Activated CD8-positive, alpha-beta T cell treated with anti-CD3 and anti-CD28 coated beads for 36 hours (primary cell): ENCODE results near the gene EPOP. TPM values are rescaled to one million over a fixed set of nuclear protein-coding genes. Genes with fewer than 3 reads are reported as not detected.

ENCODE experiments used
- ATAC-seq: fragments of 200-7000 bp; cut with Tn5 transposase; one replicate; pipeline ENCODE4 v1.10.0; 2021; ENCODE audit warnings: mild to moderate bottlenecking, moderate library complexity
- CTCF ChIA-PET: fragments of 350-600 bp; sonication (Branson Sonifier 250); formaldehyde crosslinking; loops from one replicate; lab custom pipeline; 2021; ENCODE audit warnings: antibody characterized with exemption; lab: Charles Lee
- POLR2A ChIA-PET: fragments of 350-600 bp; sonication (Branson Sonifier 250); formaldehyde crosslinking; loops from one replicate; lab custom pipeline; 2021; ENCODE audit warnings: antibody characterized with exemption; lab: Charles Lee
- DNase-seq: peaks from one replicate; pipeline ENCODE4 v3.0.0-alpha.2; 2020
- H3K27ac Mint-ChIP-seq: one replicate; pipeline ENCODE4 v1.8.0; 2021; ENCODE audit warnings: mild to moderate bottlenecking, mixed read lengths
- H3K27me3 Mint-ChIP-seq: one replicate; pipeline ENCODE4 v1.8.0; 2021; ENCODE audit warnings: mixed read lengths
- H3K36me3 Mint-ChIP-seq: one replicate; pipeline ENCODE4 v1.8.0; 2021; ENCODE audit warnings: low read depth, mixed read lengths
- H3K4me1 Mint-ChIP-seq: one replicate; pipeline ENCODE4 v1.8.0; 2021; ENCODE audit warnings: low read depth, mixed read lengths
- H3K4me3 Mint-ChIP-seq: one replicate; pipeline ENCODE4 v1.8.0; 2021; ENCODE audit warnings: mild to moderate bottlenecking, moderate library complexity, mixed read lengths
- H3K9me3 Mint-ChIP-seq: one replicate; pipeline ENCODE4 v1.8.0; 2021; ENCODE audit warnings: mixed read lengths
- intact Hi-C: fragments of 100-400 bp; cut with micrococcal nuclease; formaldehyde crosslinking; loops from one replicate; pipeline ENCODE4 v1.10.0; 2022
- total RNA-seq, 2 experiments: library from RNA; stranded (reverse); gene quantifications; one replicate each; pipeline ENCODE4 v1.2.3, GENCODE V29; 2021
- TF ChIP-seq, protein P1 (sequence below): fragments of 200-600 bp; IDR thresholded peaks from one replicate; pipeline ENCODE4 v1.8.0; 2022; ENCODE audit warnings: antibody characterized with exemption, mild to moderate bottlenecking

The EPOP gene
- total RNA-seq, 2 experiments from 2014 or later = 31.8 to 32.2 TPM

GRCh38 chr17:38667099-38667786 lies 7.5 kb downstream of the EPOP start:
- H3K27me3 Mint-ChIP-seq = peaks cover 52% of the 10 kb centered on the region
- H3K9me3 Mint-ChIP-seq = no peaks in the 10 kb centered on the region
- ATAC-seq (peak; percentile 82), DNase-seq (peak; percentile 68)
- POLR2A ChIA-PET = interaction anchor here (0.7 to 2.2 kb wide), 8 partner anchors 9 to 174 kb away, joined by 3 to 7 read pairs (median 4); partner anchors contain the start of gene PSMB3
- no peak overlapping the region for H3K4me3 Mint-ChIP-seq
- no peak overlapping the region for H3K27ac Mint-ChIP-seq
- peaks cover 15% of the 10 kb centered on the region for H3K4me1 Mint-ChIP-seq
- intact Hi-C loops = loop anchor here (1.0 to 10.0 kb wide), 3 partner anchors 82 to 175 kb away; no protein-coding TSS in a partner anchor
- peaks cover 9% of the 10 kb centered on the region for H3K36me3 Mint-ChIP-seq
- TF ChIP-seq, protein P1, sequence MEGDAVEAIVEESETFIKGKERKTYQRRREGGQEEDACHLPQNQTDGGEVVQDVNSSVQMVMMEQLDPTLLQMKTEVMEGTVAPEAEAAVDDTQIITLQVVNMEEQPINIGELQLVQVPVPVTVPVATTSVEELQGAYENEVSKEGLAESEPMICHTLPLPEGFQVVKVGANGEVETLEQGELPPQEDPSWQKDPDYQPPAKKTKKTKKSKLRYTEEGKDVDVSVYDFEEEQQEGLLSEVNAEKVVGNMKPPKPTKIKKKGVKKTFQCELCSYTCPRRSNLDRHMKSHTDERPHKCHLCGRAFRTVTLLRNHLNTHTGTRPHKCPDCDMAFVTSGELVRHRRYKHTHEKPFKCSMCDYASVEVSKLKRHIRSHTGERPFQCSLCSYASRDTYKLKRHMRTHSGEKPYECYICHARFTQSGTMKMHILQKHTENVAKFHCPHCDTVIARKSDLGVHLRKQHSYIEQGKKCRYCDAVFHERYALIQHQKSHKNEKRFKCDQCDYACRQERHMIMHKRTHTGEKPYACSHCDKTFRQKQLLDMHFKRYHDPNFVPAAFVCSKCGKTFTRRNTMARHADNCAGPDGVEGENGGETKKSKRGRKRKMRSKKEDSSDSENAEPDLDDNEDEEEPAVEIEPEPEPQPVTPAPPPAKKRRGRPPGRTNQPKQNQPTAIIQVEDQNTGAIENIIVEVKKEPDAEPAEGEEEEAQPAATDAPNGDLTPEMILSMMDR = peak; percentile 98
- CTCF ChIA-PET = interaction anchor here (0.7 to 10.3 kb wide), 47 partner anchors 10 to 508 kb away, joined by 3 to 251 read pairs (median 5); partner anchors contain the start of genes CISD3 and SRCIN1

- POLR2A ChIA-PET = interaction anchor here (1.1 kb wide), 1 partner anchor 9 kb away, joined by 3 read pairs; no protein-coding TSS in a partner anchor
- Mint-ChIP-seq H3K27me3 (peaks cover 31% of the 10 kb centered on the region), H3K36me3 (no peaks in the 10 kb centered on the region), H3K27ac (no peak overlapping the region), H3K9me3 (no peaks in the 10 kb centered on the region), H3K4me1 (peaks cover 5% of the 10 kb centered on the region), H3K4me3 (no peak overlapping the region)
- TF ChIP-seq, protein P1 = no peak
- no peak for DNase-seq
- CTCF ChIA-PET = interaction anchor here (0.8 to 10.3 kb wide), 23 partner anchors 8 to 307 kb away, joined by 3 to 251 read pairs (median 6); partner anchors contain the start of gene EPOP
- ATAC-seq = no peak
- intact Hi-C loops = loop anchor here (10.0 kb wide), 2 partner anchors 79 to 109 kb away; no protein-coding TSS in a partner anchor
Observed at GRCh38 chr17:38663964-38664644, 10.7 kb downstream of the EPOP start.

DNA sequence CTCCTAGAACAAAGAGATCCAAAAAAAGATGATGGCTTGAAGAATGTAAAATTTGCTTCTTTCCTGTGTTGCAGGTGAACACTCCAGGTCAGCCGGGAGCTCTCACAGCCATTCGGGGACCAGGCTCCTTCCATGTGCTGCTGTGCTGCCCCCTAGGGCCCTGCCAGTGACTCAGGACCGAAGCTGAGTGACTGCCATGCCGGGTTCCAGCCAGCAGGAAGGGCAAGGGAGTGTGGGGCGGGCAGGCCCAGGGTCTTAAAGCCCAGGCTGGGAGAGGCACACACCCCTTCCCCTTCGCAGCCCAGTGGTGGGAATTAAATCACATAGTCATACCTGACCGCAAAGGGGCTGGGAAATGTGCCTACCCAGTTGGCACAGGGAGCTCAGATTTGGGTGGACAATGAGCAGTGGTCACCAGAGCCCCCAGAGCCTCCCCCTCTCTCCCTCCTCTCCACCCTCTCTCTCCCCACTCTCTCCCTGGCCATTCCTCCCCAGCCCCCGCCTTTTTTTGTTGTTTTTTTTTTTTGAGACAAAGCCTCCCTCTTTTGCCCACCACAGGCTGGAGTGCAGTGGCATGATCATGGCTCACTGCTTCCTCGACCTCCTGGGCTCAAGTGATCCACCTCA lies 11.5 kb downstream of the EPOP start:
- ATAC-seq = peak; percentile 75
- Mint-ChIP-seq H3K4me3 (no peak overlapping the region), H3K27ac (no peak overlapping the region), H3K4me1 (peaks cover 14% of the 10 kb centered on the region), H3K36me3 (no peaks in the 10 kb centered on the region), H3K9me3 (no peaks in the 10 kb centered on the region), H3K27me3 (peaks cover 22% of the 10 kb centered on the region)
- TF ChIP-seq, protein P1 = peak; percentile 73
- intact Hi-C loops = loop anchor here (10.0 kb wide), 2 partner anchors 78 to 108 kb away; no protein-coding TSS in a partner anchor
- peak; percentile 74 for DNase-seq
- POLR2A ChIA-PET = interaction anchor here (1.1 kb wide), 1 partner anchor 118 kb away, joined by 3 read pairs; no protein-coding TSS in a partner anchor
- CTCF ChIA-PET = interaction anchor here (0.6 to 10.3 kb wide), 38 partner anchors 9 to 306 kb away, joined by 3 to 251 read pairs (median 4); partner anchors contain the start of gene EPOP

GRCh38 chr17:38660097-38661025 lies 14.4 kb downstream of the EPOP start:
- no peaks in the 10 kb centered on the region for H3K9me3 Mint-ChIP-seq
- intact Hi-C loops = loop anchor here (10.0 kb wide), 2 partner anchors 76 to 106 kb away; no protein-coding TSS in a partner anchor
- CTCF ChIA-PET = interaction anchor here (1.9 to 4.2 kb wide), 2 partner anchors 9 to 102 kb away, joined by 7 to 19 read pairs; no protein-coding TSS in a partner anchor
- no peak overlapping the region for H3K4me3 Mint-ChIP-seq
- ATAC-seq (no peak), DNase-seq (no peak)
- peaks cover 10% of the 10 kb centered on the region for H3K27me3 Mint-ChIP-seq
- TF ChIP-seq, protein P1 = no peak
- H3K4me1 Mint-ChIP-seq = peaks cover 20% of the 10 kb centered on the region
- POLR2A ChIA-PET = interaction anchor here (0.5 to 0.7 kb wide), 2 partner anchors 58 to 216 kb away, joined by 3 to 4 read pairs; no protein-coding TSS in a partner anchor
- H3K27ac Mint-ChIP-seq = no peak overlapping the region
- H3K36me3 Mint-ChIP-seq = no peaks in the 10 kb centered on the region
